Fibroblast of lung (primary cell): ENCODE results near the gene CCDC88C. TPM values are rescaled to one million over a fixed set of nuclear protein-coding genes. Genes with fewer than 3 reads are reported as not detected.

Source experiments
- DNase-seq, 2 donors: peaks; one replicate each; pipeline versions ENCODE4 v3.0.0 to v3.0.0-alpha.2; 2010; ENCODE audit warnings: low read depth in 2 of 2
- H2AFZ ChIP-seq: 2 replicates; pipeline ENCODE4 v1.5.1; 2012; ENCODE audit warnings: low read length, control low read depth, inconsistent platforms
- H3K27ac ChIP-seq: 2 replicates; pipeline ENCODE4 v1.5.1; 2011; ENCODE audit warnings: low read length, control low read depth; ENCODE audit not compliant: insufficient read depth
- H3K27me3 ChIP-seq: 2 replicates; pipeline ENCODE4 v1.5.1; 2011; ENCODE audit warnings: mild to moderate bottlenecking, low read length; ENCODE audit not compliant: control insufficient read depth, insufficient read depth
- H3K36me3 ChIP-seq: 2 replicates; pipeline ENCODE4 v1.5.1; 2011; ENCODE audit warnings: low read length; ENCODE audit not compliant: control insufficient read depth, insufficient read depth
- H3K4me1 ChIP-seq: 2 replicates; pipeline ENCODE4 v1.5.1; 2011; ENCODE audit warnings: low read length; ENCODE audit not compliant: control insufficient read depth, insufficient read depth; ENCODE audit errors: extremely low read depth
- H3K4me2 ChIP-seq: 2 replicates; pipeline ENCODE4 v1.5.1; 2011; ENCODE audit warnings: low read length, control low read depth; ENCODE audit not compliant: insufficient read depth; ENCODE audit errors: extremely low read depth
- H3K4me3 ChIP-seq, 4 experiments: fragments of 200-600 bp in 1 of 4; sonication (generic) in 1 of 4; replicated peaks in 1 of 4; 2 replicates each; pipeline ENCODE4 v1.5.1; 2011 to 2016; ENCODE audit warnings: low read length in 4 of 4, low read depth in 3 of 4, mild to moderate bottlenecking in 3 of 4, control low read depth in 2 of 4, inconsistent platforms in 1 of 4, mixed read lengths in 1 of 4; ENCODE audit not compliant: insufficient read depth in 1 of 4; ENCODE audit errors: control extremely low read depth in 1 of 4
- H3K79me2 ChIP-seq: 2 replicates; pipeline ENCODE4 v1.5.1; 2012; ENCODE audit warnings: mild to moderate bottlenecking, low read length, inconsistent platforms; ENCODE audit not compliant: control insufficient read depth, insufficient read depth
- H3K9ac ChIP-seq: 2 replicates; pipeline ENCODE4 v1.5.1; 2011; ENCODE audit warnings: mild to moderate bottlenecking, low read length, control low read depth; ENCODE audit not compliant: insufficient read depth
- H3K9me3 ChIP-seq: 2 replicates; pipeline ENCODE4 v1.5.1; 2012; ENCODE audit warnings: low read depth, low read length; ENCODE audit not compliant: control insufficient read depth, insufficient read depth
- H4K20me1 ChIP-seq: 2 replicates; pipeline ENCODE4 v1.5.1; 2011; ENCODE audit warnings: low read length; ENCODE audit not compliant: control insufficient read depth, insufficient read depth; ENCODE audit errors: extremely low read depth
- EZH2 ChIP-seq: IDR thresholded peaks from 2 replicates; pipeline ENCODE4 v1.5.1; 2012; ENCODE audit warnings: low read length, control low read depth, mild to moderate bottlenecking; ENCODE audit errors: missing control alignments
- polyA plus RNA-seq, 2 donors: library from polyadenylated mRNA; depleted of rRNA in 1 of 2; stranded (reverse) in 1 of 2; unstranded in 1 of 2; fragments of >200 nt; gene quantifications; 2 replicates each; pipeline ENCODE4 v1.2.1, GENCODE V29; 2011 to 2012; ENCODE audit warnings: missing spikeins in 1 of 2
- total RNA-seq: library from RNA; depleted of rRNA; stranded (reverse); fragments of >200 nt; gene quantifications from 2 replicates; pipeline ENCODE4 v1.2.1, GENCODE V29; 2014
- TF ChIP-seq, protein P1 (sequence below), 2 donors: IDR thresholded peaks in 1 of 2; conservative IDR thresholded peaks in 1 of 2; 1 replicate in 1 of 2; 2 replicates in 1 of 2; pipeline ENCODE4 v1.5.1; 2011 to 2012; ENCODE audit warnings: low read length in 2 of 2, control low read depth in 1 of 2, inconsistent platforms in 1 of 2, low read depth in 1 of 2, mild to moderate bottlenecking in 1 of 2

The CCDC88C gene
- total and polyA plus RNA-seq, 2 donors (not counting 1 experiment from before 2014, with no cell fraction given): 0.02 to 0.17 TPM

DNA sequence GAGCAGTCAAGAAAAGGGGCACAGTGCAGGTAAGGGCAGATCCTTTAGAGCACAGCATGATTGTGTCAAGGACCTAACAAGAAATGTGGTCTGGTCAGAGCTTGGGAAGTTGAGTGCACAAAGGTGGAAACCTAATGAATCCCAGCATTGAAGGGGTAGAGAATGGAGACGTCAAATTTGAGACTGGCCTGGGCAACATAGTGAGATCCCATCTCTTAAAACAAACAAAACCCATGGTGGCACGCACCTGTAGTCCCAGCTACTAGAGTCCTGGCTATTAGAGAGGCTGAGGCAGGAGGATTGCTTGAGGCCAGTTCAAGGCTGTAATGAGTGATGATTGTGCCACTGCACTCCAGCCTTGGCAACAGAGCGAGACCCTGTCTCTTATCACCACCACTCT is 37.0 kb upstream of the CCDC88C start:
- no peak overlapping the region for H3K4me2 ChIP-seq
- H3K27me3 ChIP-seq: no peaks in the 10 kb centered on the region
- H2AFZ ChIP-seq: no peak overlapping the region
- DNase-seq: no peak
- H3K4me3 ChIP-seq: no peak overlapping the region
- peaks cover 7% of the 10 kb centered on the region for H3K36me3 ChIP-seq
- TF ChIP-seq EZH2: no peak
- TF ChIP-seq, protein P1, sequence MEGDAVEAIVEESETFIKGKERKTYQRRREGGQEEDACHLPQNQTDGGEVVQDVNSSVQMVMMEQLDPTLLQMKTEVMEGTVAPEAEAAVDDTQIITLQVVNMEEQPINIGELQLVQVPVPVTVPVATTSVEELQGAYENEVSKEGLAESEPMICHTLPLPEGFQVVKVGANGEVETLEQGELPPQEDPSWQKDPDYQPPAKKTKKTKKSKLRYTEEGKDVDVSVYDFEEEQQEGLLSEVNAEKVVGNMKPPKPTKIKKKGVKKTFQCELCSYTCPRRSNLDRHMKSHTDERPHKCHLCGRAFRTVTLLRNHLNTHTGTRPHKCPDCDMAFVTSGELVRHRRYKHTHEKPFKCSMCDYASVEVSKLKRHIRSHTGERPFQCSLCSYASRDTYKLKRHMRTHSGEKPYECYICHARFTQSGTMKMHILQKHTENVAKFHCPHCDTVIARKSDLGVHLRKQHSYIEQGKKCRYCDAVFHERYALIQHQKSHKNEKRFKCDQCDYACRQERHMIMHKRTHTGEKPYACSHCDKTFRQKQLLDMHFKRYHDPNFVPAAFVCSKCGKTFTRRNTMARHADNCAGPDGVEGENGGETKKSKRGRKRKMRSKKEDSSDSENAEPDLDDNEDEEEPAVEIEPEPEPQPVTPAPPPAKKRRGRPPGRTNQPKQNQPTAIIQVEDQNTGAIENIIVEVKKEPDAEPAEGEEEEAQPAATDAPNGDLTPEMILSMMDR (conservative IDR thresholded peaks at IDR 0.05 in 1 of 2, IDR thresholded peaks at IDR 0.05 in 1 of 2; ENCODE audit: low read depth in 1 of 2, low read length in 2 of 2): no peak
- H3K79me2 ChIP-seq: no peaks in the 10 kb centered on the region
- no peak overlapping the region for H3K27ac ChIP-seq
- H3K4me1 ChIP-seq: no peaks in the 10 kb centered on the region
- no peaks in the 10 kb centered on the region for H3K9me3 ChIP-seq
- no peaks in the 10 kb centered on the region for H4K20me1 ChIP-seq
- no peak overlapping the region for H3K9ac ChIP-seq

DNA sequence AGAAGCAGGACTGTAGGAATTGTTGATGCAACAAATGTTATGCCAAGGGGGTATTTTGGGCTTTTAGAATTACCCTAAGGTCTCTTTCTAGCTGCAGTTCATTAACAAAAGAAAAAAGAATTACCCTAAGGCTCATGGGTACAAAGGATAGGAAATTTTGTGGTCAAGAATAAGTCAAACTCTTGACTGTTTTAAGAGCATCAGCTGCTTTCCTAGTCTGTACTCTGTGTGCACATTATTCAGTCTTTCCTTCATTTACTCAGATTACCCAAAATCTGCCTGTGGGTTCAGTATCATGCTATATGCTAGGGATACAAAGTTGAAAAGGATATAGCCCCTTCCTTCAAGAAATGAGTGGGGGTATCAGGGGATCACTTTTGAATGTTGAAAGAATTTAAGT is 36.5 kb upstream of the CCDC88C start:
- Histone ChIP-seq H4K20me1 (no peaks in the 10 kb centered on the region), H3K27me3 (no peaks in the 10 kb centered on the region), H3K27ac (no peak overlapping the region), H2AFZ (no peak overlapping the region), H3K4me3 (no peak overlapping the region), H3K4me1 (no peaks in the 10 kb centered on the region), H3K79me2 (no peaks in the 10 kb centered on the region), H3K9me3 (no peaks in the 10 kb centered on the region), H3K4me2 (no peak overlapping the region), H3K36me3 (peaks cover 6% of the 10 kb centered on the region), H3K9ac (no peak overlapping the region)
- no peak for TF ChIP-seq EZH2
- TF ChIP-seq, protein P1 (conservative IDR thresholded peaks at IDR 0.05 in 1 of 2, IDR thresholded peaks at IDR 0.05 in 1 of 2; ENCODE audit: low read depth in 1 of 2, low read length in 2 of 2): no peak
- DNase-seq: no peak

DNA sequence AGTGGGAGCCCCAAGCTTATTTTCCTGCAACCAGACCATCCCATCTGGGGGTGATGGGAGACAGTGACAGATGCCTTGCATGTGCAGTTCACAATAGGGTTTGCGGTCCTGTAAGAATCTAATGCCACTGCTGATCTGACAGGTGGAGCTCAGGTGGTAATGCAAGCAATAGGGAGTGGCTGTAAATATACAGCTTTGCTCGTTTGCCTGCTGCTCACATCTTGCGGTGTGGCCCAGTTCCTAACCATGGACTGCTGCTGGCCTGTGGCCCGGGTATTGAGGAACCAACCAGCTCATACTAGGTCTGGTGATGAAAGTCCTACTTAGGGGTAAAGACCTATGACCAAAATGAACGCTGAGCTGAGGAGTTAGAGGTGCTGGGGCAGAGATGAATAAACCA is 36.1 kb upstream of the CCDC88C start:
- Histone ChIP-seq H3K79me2 (no peaks in the 10 kb centered on the region), H3K9ac (no peak overlapping the region), H3K4me1 (no peaks in the 10 kb centered on the region), H2AFZ (no peak overlapping the region), H3K27ac (no peak overlapping the region), H3K36me3 (peaks cover 6% of the 10 kb centered on the region), H3K9me3 (no peaks in the 10 kb centered on the region), H3K4me2 (no peak overlapping the region), H4K20me1 (no peaks in the 10 kb centered on the region), H3K4me3 (no peak overlapping the region), H3K27me3 (no peaks in the 10 kb centered on the region)
- TF ChIP-seq, protein P1 (conservative IDR thresholded peaks at IDR 0.05 in 1 of 2, IDR thresholded peaks at IDR 0.05 in 1 of 2; ENCODE audit: low read depth in 1 of 2, low read length in 2 of 2): no peak
- no peak for TF ChIP-seq EZH2
- no peak for DNase-seq
